ENCODE data around the gene SCAMP5.

The SCAMP5 gene

GRCh38 chr15:74995779-74996765, 709 bp downstream of the SCAMP5 start:
- TF ChIP-seq EZH2 (optimal IDR thresholded peaks at IDR 0.05; ENCODE audit: low read depth, low read length): no peak
- TF ChIP-seq CTCF (IDR thresholded peaks at IDR 0.05; ENCODE audit: low read length): no peak
- TF ChIP-seq EZH2phosphoT487 (IDR thresholded peaks at IDR 0.05; ENCODE audit: low read length): no peak
- Histone ChIP-seq H3K36me3 (replicated peaks; ENCODE audit: insufficient read depth, low read length) (no peaks in the 10 kb centered on the region), H3K79me2 (ENCODE audit: low read length) (no peaks in the 10 kb centered on the region), H3K4me3 (ENCODE audit: low read length) (peak overlapping the region; percentile 84), H3K4me1 (ENCODE audit: low read length) (no peaks in the 10 kb centered on the region), H3K9me3 (replicated peaks; ENCODE audit: insufficient read depth, low read length) (no peaks in the 10 kb centered on the region), H2AFZ (ENCODE audit: low read length) (peak overlapping the region; percentile 82), H3K4me2 (ENCODE audit: low read depth, low read length) (peak overlapping the region; percentile 92), H3F3A (ENCODE audit: insufficient read depth, low read length) (no peaks in the 10 kb centered on the region), H3K27ac (ENCODE audit: low read length) (no peak overlapping the region), H3K27me3 (replicated peaks; ENCODE audit: insufficient read depth, low read length) (0 out of 2 replicates have a peak, but pooled peaks cover 3% of the 10 kb centered on the region), H3K9ac (ENCODE audit: low read length) (peak overlapping the region; percentile 68), H4K20me1 (ENCODE audit: insufficient read depth, low read length) (no peaks in the 10 kb centered on the region), H3K9me2 (replicated peaks; ENCODE audit: insufficient read depth, low read length) (no peaks in the 10 kb centered on the region)
- no peak for DNase-seq

DNA sequence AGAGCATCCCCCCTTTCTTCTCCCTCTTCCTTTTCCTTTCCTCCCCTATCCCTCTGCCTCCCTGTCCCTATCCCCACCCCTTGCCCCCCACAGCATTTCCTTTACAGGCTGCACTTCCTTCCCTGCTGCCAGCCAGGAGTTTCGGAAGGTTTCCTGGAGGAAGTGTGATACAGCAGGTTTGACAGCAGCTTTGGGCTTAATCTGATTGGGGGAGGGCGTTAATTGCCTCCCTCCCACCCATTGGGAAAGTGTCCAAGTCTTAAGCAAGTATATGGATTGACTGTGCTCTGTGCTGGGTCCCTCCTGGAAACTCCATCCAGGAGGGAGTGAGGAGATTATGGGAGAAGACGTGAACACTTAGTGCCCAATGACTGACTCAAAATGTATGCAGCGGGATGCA, 1.8 kb downstream of the SCAMP5 start:
- Histone ChIP-seq H3K36me3 (replicated peaks; ENCODE audit: insufficient read depth, low read length) (no peaks in the 10 kb centered on the region), H3K27ac (ENCODE audit: low read length) (no peak overlapping the region), H3F3A (ENCODE audit: insufficient read depth, low read length) (no peaks in the 10 kb centered on the region), H3K4me3 (ENCODE audit: low read length) (no peak overlapping the region), H3K4me2 (ENCODE audit: low read depth, low read length) (no peak overlapping the region), H3K9me3 (replicated peaks; ENCODE audit: insufficient read depth, low read length) (no peaks in the 10 kb centered on the region), H2AFZ (ENCODE audit: low read length) (no peak overlapping the region), H3K9ac (ENCODE audit: low read length) (no peak overlapping the region), H3K79me2 (ENCODE audit: low read length) (no peaks in the 10 kb centered on the region), H3K9me2 (replicated peaks; ENCODE audit: insufficient read depth, low read length) (no peaks in the 10 kb centered on the region), H3K4me1 (ENCODE audit: low read length) (no peaks in the 10 kb centered on the region), H4K20me1 (ENCODE audit: insufficient read depth, low read length) (no peaks in the 10 kb centered on the region), H3K27me3 (replicated peaks; ENCODE audit: insufficient read depth, low read length) (0 out of 2 replicates have a peak, but pooled peaks cover 3% of the 10 kb centered on the region)
- DNase-seq: no peak
- TF ChIP-seq CTCF (IDR thresholded peaks at IDR 0.05; ENCODE audit: low read length): no peak
- TF ChIP-seq EZH2 (optimal IDR thresholded peaks at IDR 0.05; ENCODE audit: low read depth, low read length): no peak

GRCh38 chr15:74997543-74997942, 2.2 kb downstream of the SCAMP5 start:
- no peak overlapping the region for H3K4me3 ChIP-seq (ENCODE audit: low read length)
- no peak for TF ChIP-seq EZH2 (optimal IDR thresholded peaks at IDR 0.05; ENCODE audit: low read depth, low read length)
- no peak for TF ChIP-seq CTCF (IDR thresholded peaks at IDR 0.05; ENCODE audit: low read length)
- no peak for TF ChIP-seq EZH2phosphoT487 (IDR thresholded peaks at IDR 0.05; ENCODE audit: low read length)
- no peak for DNase-seq
- 0 out of 2 replicates have a peak, but pooled peaks cover 3% of the 10 kb centered on the region for H3K27me3 ChIP-seq (replicated peaks; ENCODE audit: insufficient read depth, low read length)
- H3K79me2 ChIP-seq (ENCODE audit: low read length): no peaks in the 10 kb centered on the region
- H3K9me3 ChIP-seq (replicated peaks; ENCODE audit: insufficient read depth, low read length): no peaks in the 10 kb centered on the region
- H3F3A ChIP-seq (ENCODE audit: insufficient read depth, low read length): no peaks in the 10 kb centered on the region
- no peak overlapping the region for H3K9ac ChIP-seq (ENCODE audit: low read length)
- no peak overlapping the region for H2AFZ ChIP-seq (ENCODE audit: low read length)
- H3K27ac ChIP-seq (ENCODE audit: low read length): no peak overlapping the region
- no peaks in the 10 kb centered on the region for H3K9me2 ChIP-seq (replicated peaks; ENCODE audit: insufficient read depth, low read length)
- no peaks in the 10 kb centered on the region for H3K4me1 ChIP-seq (ENCODE audit: low read length)
- H3K36me3 ChIP-seq (replicated peaks; ENCODE audit: insufficient read depth, low read length): no peaks in the 10 kb centered on the region
- no peaks in the 10 kb centered on the region for H4K20me1 ChIP-seq (ENCODE audit: insufficient read depth, low read length)
- H3K4me2 ChIP-seq (ENCODE audit: low read depth, low read length): no peak overlapping the region
